Neuronal stem cell (in vitro differentiated cells): Measurements from ENCODE around the gene NXN.

Experiments
- DNase-seq: peaks from one replicate; pipeline ENCODE4 v3.0.0-alpha.2; 2013; ENCODE audit warnings: low spot score
- H2AFZ ChIP-seq: one replicate; pipeline ENCODE4 v1.6.1; 2013; ENCODE audit warnings: mild to moderate bottlenecking, low read length, inconsistent platforms
- H2AK5ac ChIP-seq: 2 replicates; pipeline ENCODE4 v1.6.1; 2013; ENCODE audit warnings: low read depth, mild to moderate bottlenecking, inconsistent platforms, low read length, moderate library complexity, mixed read lengths
- H2BK120ac ChIP-seq: 2 replicates; pipeline ENCODE4 v1.6.1; 2013; ENCODE audit warnings: low read depth, mild to moderate bottlenecking, inconsistent platforms, low read length, moderate library complexity, mixed read lengths
- H2BK12ac ChIP-seq: one replicate; pipeline ENCODE4 v1.6.1; 2013; ENCODE audit warnings: low read length, inconsistent platforms
- H2BK15ac ChIP-seq: 2 replicates; pipeline ENCODE4 v1.6.1; 2013; ENCODE audit warnings: mild to moderate bottlenecking, low read length, inconsistent platforms, mixed read lengths
- H2BK5ac ChIP-seq: one replicate; pipeline ENCODE4 v1.6.1; 2013; ENCODE audit warnings: inconsistent platforms, mild to moderate bottlenecking, low read length, moderate library complexity
- H3K14ac ChIP-seq: one replicate; pipeline ENCODE4 v1.6.1; 2013; ENCODE audit warnings: low read length, inconsistent platforms
- H3K18ac ChIP-seq: 2 replicates; pipeline ENCODE4 v1.6.1; 2013; ENCODE audit warnings: low read length, inconsistent platforms
- H3K23ac ChIP-seq: 2 replicates; pipeline ENCODE4 v1.6.1; 2013; ENCODE audit warnings: low read depth, mild to moderate bottlenecking, mixed read lengths, low read length, inconsistent platforms; ENCODE audit not compliant: poor library complexity
- H3K27ac ChIP-seq: replicated peaks from 3 replicates; pipeline ENCODE4 v1.5.1; 2013; ENCODE audit warnings: low read length, inconsistent platforms
- H3K27me3 ChIP-seq, 3 experiments: 2 replicates each; pipeline ENCODE4 v1.6.1; 2013; ENCODE audit warnings: low read length in 3 of 3, mild to moderate bottlenecking in 2 of 3, inconsistent platforms in 1 of 3, low read depth in 1 of 3, mixed read lengths in 1 of 3, moderate library complexity in 1 of 3; ENCODE audit not compliant: control insufficient read depth in 3 of 3, insufficient read depth in 3 of 3
- H3K36me3 ChIP-seq, 2 donors: replicated peaks in 1 of 2; 2 replicates each; pipeline ENCODE4 v1.6.1; 2013; ENCODE audit warnings: low read length in 2 of 2; ENCODE audit not compliant: control insufficient read depth in 2 of 2, insufficient read depth in 2 of 2
- H3K4ac ChIP-seq: 2 replicates; pipeline ENCODE4 v1.6.1; 2013; ENCODE audit warnings: inconsistent platforms, mild to moderate bottlenecking, low read length, moderate library complexity
- H3K4me1 ChIP-seq, 2 donors: 1 replicate in 1 of 2; 2 replicates in 1 of 2; pipeline ENCODE4 v1.6.1; 2013; ENCODE audit warnings: low read length in 2 of 2, low read depth in 1 of 2; ENCODE audit not compliant: control insufficient read depth in 2 of 2, insufficient read depth in 1 of 2
- H3K4me2 ChIP-seq: one replicate; pipeline ENCODE4 v1.6.1; 2013; ENCODE audit warnings: mild to moderate bottlenecking, low read length, inconsistent platforms; ENCODE audit not compliant: insufficient read depth, poor library complexity, severe bottlenecking
- H3K4me3 ChIP-seq, 2 donors: 2 replicates each; pipeline ENCODE4 v1.5.1; 2013; ENCODE audit warnings: low read length in 2 of 2, mild to moderate bottlenecking in 2 of 2, inconsistent platforms in 1 of 2, moderate library complexity in 1 of 2
- H3K79me1 ChIP-seq: one replicate; pipeline ENCODE4 v1.6.1; 2013; ENCODE audit warnings: low read depth, mild to moderate bottlenecking, inconsistent platforms, low read length, moderate library complexity
- H3K9ac ChIP-seq: one replicate; pipeline ENCODE4 v1.6.1; 2013; ENCODE audit warnings: mild to moderate bottlenecking, low read depth, low read length, inconsistent platforms; ENCODE audit not compliant: poor library complexity
- H3K9me3 ChIP-seq, 2 donors: replicated peaks in 1 of 2; 2 replicates each; pipeline versions ENCODE3 to v1.6.1; 2013; ENCODE audit warnings: low read length in 2 of 2, mild to moderate bottlenecking in 2 of 2, inconsistent platforms in 1 of 2, low read depth in 1 of 2, mixed read lengths in 1 of 2, moderate library complexity in 1 of 2; ENCODE audit not compliant: control insufficient read depth in 2 of 2, insufficient read depth in 1 of 2
- H4K8ac ChIP-seq: one replicate; pipeline ENCODE4 v1.6.1; 2013; ENCODE audit warnings: low read depth, mild to moderate bottlenecking, inconsistent platforms, low read length, moderate library complexity
- H4K91ac ChIP-seq: one replicate; pipeline ENCODE4 v1.6.1; 2013; ENCODE audit warnings: low read length, low read depth, mild to moderate bottlenecking, inconsistent platforms; ENCODE audit not compliant: poor library complexity
- WGBS, 2 donors: extraction: QIAGEN DNeasy Blood & Tissue Kit; methylation state at CpG; one replicate each; pipeline ENCODE4 v1.1.7; 2013; ENCODE audit warnings: missing lambda C conversion rate in 2 of 2, mixed read lengths in 1 of 2; ENCODE audit not compliant: insufficient read length in 2 of 2, insufficient replicate concordance in 1 of 2; ENCODE audit errors: extremely low coverage in 2 of 2; 5-methylcytosine and 5-hydroxymethylcytosine counted together

The NXN gene

DNA sequence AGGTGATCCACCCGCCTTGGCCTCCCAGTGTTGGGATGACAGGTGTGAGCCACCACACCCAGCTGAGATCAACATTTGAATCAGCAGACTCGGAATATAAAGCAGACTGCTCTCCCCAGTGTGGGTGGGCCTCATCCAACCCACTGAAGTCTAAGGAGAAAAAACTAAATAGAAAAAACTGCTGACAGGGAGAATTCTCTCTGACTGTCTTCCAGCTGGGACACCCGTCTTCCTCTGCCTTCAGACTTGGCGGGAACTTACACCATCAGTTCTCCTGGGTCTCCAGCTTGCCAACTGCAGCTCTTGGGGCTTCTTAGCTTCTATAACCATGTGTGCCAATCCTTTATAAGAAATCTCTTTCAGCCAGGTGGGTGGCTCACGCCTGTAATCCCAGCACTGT, 106.7 kb downstream of the NXN start:
- H3K4me3 ChIP-seq, result no peak overlapping the region
- no peak overlapping the region for H2BK120ac ChIP-seq
- H3K27me3 ChIP-seq, result no peaks in the 10 kb centered on the region
- H3K36me3 ChIP-seq, result peaks cover 0 to 37% of the 10 kb centered on the region in 2 donors
- no peak overlapping the region for H3K4ac ChIP-seq
- H3K14ac ChIP-seq, result no peak overlapping the region
- H3K23ac ChIP-seq, result no peak overlapping the region
- H3K18ac ChIP-seq, result no peak overlapping the region
- no peak overlapping the region for H2AK5ac ChIP-seq
- DNase-seq, result no peak
- no peak overlapping the region for H2BK5ac ChIP-seq
- H3K79me1 ChIP-seq, result peaks cover 6% of the 10 kb centered on the region
- WGBS, 2 donors, result no CpG with 5 or more reads among the region's 5 CpGs
- H3K4me1 ChIP-seq, result peaks cover 0 to 1% of the 10 kb centered on the region in 2 donors
- no peak overlapping the region for H2AFZ ChIP-seq
- H2BK12ac ChIP-seq, result no peak overlapping the region
- no peak overlapping the region for H4K91ac ChIP-seq
- no peak overlapping the region for H2BK15ac ChIP-seq
- no peak overlapping the region for H3K4me2 ChIP-seq
- peaks cover 5 to 26% of the 10 kb centered on the region in 2 donors for H3K9me3 ChIP-seq
- no peak overlapping the region for H3K27ac ChIP-seq
- H4K8ac ChIP-seq, result no peak overlapping the region
- H3K9ac ChIP-seq, result no peak overlapping the region

DNA sequence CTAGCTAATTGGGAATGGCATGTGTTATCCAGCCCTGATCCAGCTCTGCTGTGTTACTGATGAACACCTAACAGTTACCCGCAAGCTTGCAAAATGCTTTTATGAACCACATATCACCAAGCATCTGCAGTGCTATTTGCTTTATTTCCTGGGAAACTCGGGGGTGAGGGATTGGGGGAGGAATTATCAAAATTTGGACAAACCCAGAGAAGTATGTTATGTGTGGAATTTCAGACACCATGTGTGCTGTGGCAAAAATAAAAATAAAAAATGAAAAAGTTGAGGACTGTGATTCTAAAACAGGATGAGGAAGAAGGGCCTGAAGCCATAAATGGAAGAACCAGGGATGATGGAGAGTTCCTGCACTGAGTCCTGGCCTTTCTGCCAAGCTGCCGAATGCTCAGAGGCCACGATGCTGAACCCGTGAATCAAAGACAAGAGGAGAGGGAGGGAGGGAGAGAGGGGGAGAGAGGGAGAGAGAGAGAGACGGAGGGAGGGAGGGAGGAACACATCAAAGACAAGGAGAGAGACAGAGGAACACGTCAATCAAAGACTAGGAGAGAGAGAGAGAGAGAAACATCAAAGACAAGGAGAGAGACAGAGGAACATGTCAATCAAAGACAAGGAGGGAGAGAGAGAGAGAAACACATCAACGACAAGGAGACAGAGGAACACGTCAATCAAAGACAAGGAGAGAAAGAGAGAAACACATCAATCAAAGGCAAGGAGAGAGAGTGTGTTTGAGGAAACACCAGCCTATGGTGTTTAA, 107.6 kb downstream of the NXN start:
- Histone ChIP-seq H3K23ac (no peak overlapping the region), H3K4me3 (no peak overlapping the region), H3K79me1 (peaks cover 4% of the 10 kb centered on the region), H2AK5ac (no peak overlapping the region), H2BK5ac (no peak overlapping the region), H2BK12ac (no peak overlapping the region), H3K14ac (no peak overlapping the region), H3K18ac (no peak overlapping the region), H2AFZ (no peak overlapping the region), H2BK120ac (no peak overlapping the region), H2BK15ac (no peak overlapping the region), H3K27me3 (no peaks in the 10 kb centered on the region), H3K4me2 (no peak overlapping the region), H3K36me3 (peaks cover 0 to 43% of the 10 kb centered on the region in 2 donors), H3K9ac (no peak overlapping the region), H3K9me3 (peaks cover 5 to 26% of the 10 kb centered on the region in 2 donors), H3K4ac (no peak overlapping the region), H4K91ac (no peak overlapping the region), H3K27ac (no peak overlapping the region), H4K8ac (no peak overlapping the region), H3K4me1 (no peaks in the 10 kb centered on the region)
- WGBS, 2 donors, result no CpG with 5 or more reads among the region's 9 CpGs
- no peak for DNase-seq

DNA sequence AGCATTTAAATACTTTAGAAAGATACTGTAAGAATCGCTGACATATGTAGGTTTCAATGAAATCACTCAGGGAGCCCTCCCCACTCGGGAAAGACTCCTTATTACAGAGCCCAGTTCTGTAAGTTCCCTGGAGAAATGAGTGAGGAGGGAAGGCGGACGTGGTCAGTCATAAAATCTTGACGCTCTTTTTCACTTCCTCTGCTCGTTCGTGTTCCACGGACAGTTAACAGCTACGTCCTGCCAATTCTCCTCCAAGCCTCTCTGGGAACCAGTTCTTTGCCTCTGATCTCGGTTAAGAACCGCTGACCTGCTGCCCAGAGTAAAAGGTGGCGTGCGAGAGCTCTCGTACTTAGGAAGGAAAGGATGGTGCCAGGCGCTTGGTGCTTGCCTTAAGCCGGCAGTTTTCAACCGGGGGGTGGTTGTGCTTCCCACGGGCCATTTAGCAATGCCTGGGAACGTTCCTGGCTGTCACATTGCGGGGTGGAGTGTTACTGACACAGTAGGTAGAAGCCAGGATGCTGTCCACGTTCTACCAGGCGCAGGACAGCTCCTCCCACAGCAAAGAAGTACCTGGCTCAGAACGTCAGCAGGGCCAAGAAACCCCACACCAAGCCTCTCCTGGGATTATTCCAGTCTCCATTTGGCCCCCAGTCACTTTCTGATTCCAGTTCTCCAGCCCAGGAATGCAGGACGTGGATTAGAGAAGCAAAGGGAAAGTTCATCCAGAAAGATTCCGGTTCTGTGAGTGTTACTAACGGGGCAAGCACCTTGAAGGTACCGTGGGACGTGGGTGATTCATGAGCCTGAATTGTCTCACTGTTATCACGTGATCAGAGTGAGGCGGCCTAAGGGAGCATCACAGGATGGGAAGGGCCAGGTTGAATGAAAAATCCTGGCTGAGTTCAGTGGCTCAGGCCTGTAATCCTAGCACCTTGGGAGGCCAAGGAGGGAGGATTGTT, 109.7 kb downstream of the NXN start:
- Histone ChIP-seq H3K4me2 (no peak overlapping the region), H3K4me1 (no peaks in the 10 kb centered on the region), H3K9ac (no peak overlapping the region), H3K14ac (no peak overlapping the region), H3K4ac (no peak overlapping the region), H4K8ac (no peak overlapping the region), H2AK5ac (no peak overlapping the region), H3K23ac (peak overlapping the region; percentile 16), H4K91ac (no peak overlapping the region), H2AFZ (no peak overlapping the region), H3K4me3 (no peak overlapping the region), H2BK5ac (no peak overlapping the region), H3K79me1 (peaks cover 2% of the 10 kb centered on the region), H3K27me3 (no peaks in the 10 kb centered on the region), H2BK120ac (no peak overlapping the region), H3K27ac (no peak overlapping the region), H2BK12ac (no peak overlapping the region), H2BK15ac (no peak overlapping the region), H3K18ac (no peak overlapping the region), H3K9me3 (peaks cover 5 to 26% of the 10 kb centered on the region in 2 donors), H3K36me3 (peaks cover 0 to 51% of the 10 kb centered on the region in 2 donors)
- no CpG with 5 or more reads among the region's 30 CpGs for WGBS, 2 donors
- DNase-seq, result no peak

DNA sequence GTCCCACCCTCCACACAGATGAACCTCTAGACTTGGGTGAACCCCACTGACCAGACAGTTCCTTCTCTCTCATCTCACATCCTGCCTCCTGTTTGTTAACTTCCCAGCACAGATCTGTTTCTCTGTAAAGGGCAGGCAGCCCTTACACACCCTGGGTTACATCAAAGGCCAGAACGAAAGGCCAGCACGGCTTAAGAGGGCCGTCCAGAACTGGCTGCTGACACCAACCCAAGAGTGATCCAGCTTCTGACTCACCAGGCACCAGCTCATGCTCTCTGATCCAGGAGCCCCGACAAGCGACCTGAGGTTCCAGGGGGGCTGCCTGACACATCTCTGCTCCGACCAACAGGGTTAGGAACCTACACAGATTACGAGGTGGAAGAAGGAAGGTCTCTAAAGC, 110.5 kb downstream of the NXN start:
- Histone ChIP-seq H3K9ac (peak overlapping the region; percentile 14), H2BK120ac (no peak overlapping the region), H3K14ac (no peak overlapping the region), H2AK5ac (no peak overlapping the region), H2BK12ac (no peak overlapping the region), H2BK5ac (no peak overlapping the region), H3K4me3 (no peak overlapping the region), H3K4ac (no peak overlapping the region), H3K4me2 (no peak overlapping the region), H3K27me3 (no peaks in the 10 kb centered on the region), H4K91ac (no peak overlapping the region), H3K23ac (peak overlapping the region; percentile 21), H3K79me1 (peaks cover 2% of the 10 kb centered on the region), H3K9me3 (peaks cover 5 to 26% of the 10 kb centered on the region in 2 donors), H3K36me3 (peaks cover 0 to 59% of the 10 kb centered on the region in 2 donors), H3K27ac (no peak overlapping the region), H2AFZ (no peak overlapping the region), H3K4me1 (no peaks in the 10 kb centered on the region), H4K8ac (no peak overlapping the region), H3K18ac (peak overlapping the region; percentile 46), H2BK15ac (no peak overlapping the region)
- WGBS, 2 donors, result no CpG with 5 or more reads among the region's 7 CpGs
- no peak for DNase-seq
